K562 (cell line): ENCODE measurements around the gene ABLIM2. TPM values are rescaled to one million over a fixed set of nuclear protein-coding genes. Genes with fewer than 3 reads are reported as not detected.

ENCODE experiments used
- CHD2 ChIP-seq: IDR thresholded peaks from 2 replicates; pipeline ENCODE4 v1.6.1; 2011; ENCODE audit warnings: low read depth, low read length
- CHD4 ChIP-seq: fragments of 200-600 bp; sonication (generic); IDR thresholded peaks from 3 replicates; pipeline ENCODE4 v1.6.1; 2012; ENCODE audit warnings: low read depth, mild to moderate bottlenecking, mixed read lengths, low read length, inconsistent platforms; ENCODE audit not compliant: insufficient read depth, insufficient replicate concordance, poor library complexity, severe bottlenecking
- E2F6 ChIP-seq, 2 experiments: IDR thresholded peaks; 2 replicates each; pipeline ENCODE4 v1.6.1; 2011; ENCODE audit warnings: borderline replicate concordance in 1 of 2, control low read depth in 1 of 2, low read depth in 1 of 2, low read length in 1 of 2, mild to moderate bottlenecking in 1 of 2, mixed read lengths in 1 of 2, moderate library complexity in 1 of 2; ENCODE audit not compliant: insufficient read depth in 1 of 2, insufficient read length in 1 of 2, poor library complexity in 1 of 2, severe bottlenecking in 1 of 2; ENCODE audit errors: extremely low read depth in 1 of 2
- HIVEP1 ChIP-seq: fragments of 250-450 bp; sonication (Bioruptor Pico); IDR thresholded peaks from 2 replicates; pipeline ENCODE4 v1.4.0; 2020; ENCODE audit warnings: mild to moderate bottlenecking
- KAT8 ChIP-seq: fragments of 450-650 bp; IDR thresholded peaks from 2 replicates; pipeline ENCODE4 v1.6.1; 2016; ENCODE audit warnings: low read depth, mild to moderate bottlenecking
- KLF10 ChIP-seq: fragments of 250-450 bp; sonication (Bioruptor Pico); IDR thresholded peaks from 2 replicates; pipeline ENCODE4 v1.6.1; 2021; ENCODE audit warnings: matching md5 sums
- PTBP1 ChIP-seq: fragments of 200-400 bp; formaldehyde crosslinking; IDR thresholded peaks from 2 replicates; pipeline ENCODE4 v1.6.1; 2017; ENCODE audit warnings: low read depth, low read length
- RBBP5 ChIP-seq: fragments of 200-600 bp; sonication (generic); IDR thresholded peaks from 2 replicates; pipeline ENCODE4 v1.6.1; 2012; ENCODE audit warnings: borderline replicate concordance, mild to moderate bottlenecking, low read length, control low read depth, inconsistent platforms; ENCODE audit not compliant: insufficient read depth, poor library complexity, severe bottlenecking
- SAFB2 ChIP-seq: fragments of 200-400 bp; formaldehyde crosslinking; IDR thresholded peaks from 2 replicates; pipeline ENCODE4 v1.6.1; 2018; ENCODE audit warnings: borderline replicate concordance, low read length, low read depth, moderate library complexity; ENCODE audit not compliant: severe bottlenecking
- TAF15 ChIP-seq: fragments of 200-400 bp; formaldehyde crosslinking; IDR thresholded peaks from 2 replicates; pipeline ENCODE4 v1.6.1; 2017; ENCODE audit warnings: mild to moderate bottlenecking, low read depth, low read length, moderate library complexity
- ZBTB43 ChIP-seq: sonication (generic); formaldehyde crosslinking; IDR thresholded peaks from 2 replicates; pipeline ENCODE4 v1.8.0; 2023; ENCODE audit warnings: mild to moderate bottlenecking, missing genetic modification reagents
- ZNF174 ChIP-seq: fragments of 250-450 bp; sonication (Bioruptor Pico); IDR thresholded peaks from 2 replicates; pipeline ENCODE4 v1.4.0; 2020; ENCODE audit warnings: mild to moderate bottlenecking
- ZNF277 ChIP-seq: fragments of 250-450 bp; sonication (Bioruptor Pico); IDR thresholded peaks from 2 replicates; pipeline ENCODE4 v1.8.0; 2022; ENCODE audit warnings: inconsistent platforms, mild to moderate bottlenecking, moderate library complexity, borderline replicate concordance
- ZNF347 ChIP-seq: fragments of 450-650 bp; formaldehyde crosslinking; IDR thresholded peaks from 2 replicates; pipeline ENCODE4 v1.4.0; 2020; ENCODE audit warnings: low read depth, mild to moderate bottlenecking, moderate library complexity
- ZNF408 ChIP-seq: fragments of 250-450 bp; sonication (Bioruptor Pico); IDR thresholded peaks from 2 replicates; pipeline ENCODE4 v1.4.0; 2020; ENCODE audit warnings: low read depth, mild to moderate bottlenecking, moderate library complexity
- ZNF707 ChIP-seq: fragments of 250-450 bp; sonication (Bioruptor Pico); conservative IDR thresholded peaks from 2 replicates; pipeline ENCODE4 v1.8.0; 2022; ENCODE audit warnings: inconsistent platforms, mild to moderate bottlenecking, moderate library complexity
- ZNF785 ChIP-seq: fragments of 250-450 bp; sonication (Bioruptor Pico); IDR thresholded peaks from 2 replicates; pipeline ENCODE4 v1.4.0; 2020; ENCODE audit warnings: mild to moderate bottlenecking
- polyA plus RNA-seq, 8 experiments: library from polyadenylated mRNA; depleted of rRNA in 4 of 8; stranded (reverse) in 5 of 8; unstranded in 3 of 8; fragments of >200 nt; fragmentation: Nextera tagmentation in 2 of 8; fragmentation: Illumina TruSeq in 1 of 8; extraction: Ambion mirVana in 2 of 8; extraction: Trizol in 1 of 8; gene quantifications; 2 replicates each; pipeline versions ENCODE4 v1.2.1 to v1.2.3, GENCODE V29; 2011 to 2014; ENCODE audit warnings: inconsistent platforms in 1 of 8, missing spikeins in 1 of 8
- total RNA-seq, 7 experiments: library from RNA; depleted of rRNA in 6 of 7; stranded (reverse); fragments of >200 nt in 6 of 7; fragmentation: Illumina TruSeq in 2 of 7; extraction: Trizol in 2 of 7; gene quantifications; 2 replicates each; pipeline versions ENCODE4 v1.2.1 to v1.2.3, GENCODE V29; 2011 to 2021; ENCODE audit warnings: low replicate concordance in 1 of 7
- TF ChIP-seq, protein P1 (sequence below), 3 experiments: fragments of 200-800 bp in 1 of 3; fragments of 250-450 bp in 1 of 3; fragments of 450-650 bp in 1 of 3; sonication (Bioruptor Pico) in 1 of 3; sonication (Bioruptor generic) in 1 of 3; formaldehyde crosslinking in 1 of 3; IDR thresholded peaks; 2 replicates each; pipeline versions ENCODE4 v1.6.1 to v1.8.0; 2016 to 2022; ENCODE audit warnings: mild to moderate bottlenecking in 2 of 3, missing genetic modification characterization in 2 of 3, missing compliant biosample characterization in 1 of 3, moderate library complexity in 1 of 3
- TF ChIP-seq, protein P2 (sequence below): fragments of 250-450 bp; sonication (Bioruptor Pico); IDR thresholded peaks from 2 replicates; pipeline ENCODE4 v1.8.0; 2021; ENCODE audit warnings: mild to moderate bottlenecking, moderate library complexity

Gene ABLIM2
- total and polyA plus RNA-seq, 9 of the 15 experiments (the other 6 are each of a cell fraction or from before 2014, with no cell fraction given), result not detected

DNA sequence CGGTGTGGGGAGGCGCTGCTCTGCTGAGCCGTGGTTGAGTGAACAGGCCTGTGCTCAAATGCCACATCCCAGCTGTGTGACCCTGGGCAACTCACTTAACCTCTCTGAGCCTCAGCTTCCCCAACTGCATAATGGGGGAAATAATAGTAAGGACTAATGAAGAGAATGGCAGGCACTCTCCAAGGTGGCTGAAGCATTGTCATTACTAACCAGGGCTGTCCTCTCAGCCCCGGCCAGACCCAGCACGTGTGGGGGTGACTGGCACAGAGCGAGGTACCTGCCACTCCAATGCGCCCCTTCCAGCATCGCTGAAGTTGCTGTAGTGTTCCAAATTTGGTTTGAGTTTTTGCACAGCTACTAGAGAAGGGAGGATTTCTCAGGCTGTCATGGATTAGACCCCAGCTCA is 80.0 kb downstream of the ABLIM2 start (continued):
- no peak for TF ChIP-seq CHD2
- TF ChIP-seq HIVEP1 (CRISPR knock-in tag), result no peak
- TF ChIP-seq ZBTB43 (CRISPR knock-in tag), result no peak
- TF ChIP-seq, protein P1, sequence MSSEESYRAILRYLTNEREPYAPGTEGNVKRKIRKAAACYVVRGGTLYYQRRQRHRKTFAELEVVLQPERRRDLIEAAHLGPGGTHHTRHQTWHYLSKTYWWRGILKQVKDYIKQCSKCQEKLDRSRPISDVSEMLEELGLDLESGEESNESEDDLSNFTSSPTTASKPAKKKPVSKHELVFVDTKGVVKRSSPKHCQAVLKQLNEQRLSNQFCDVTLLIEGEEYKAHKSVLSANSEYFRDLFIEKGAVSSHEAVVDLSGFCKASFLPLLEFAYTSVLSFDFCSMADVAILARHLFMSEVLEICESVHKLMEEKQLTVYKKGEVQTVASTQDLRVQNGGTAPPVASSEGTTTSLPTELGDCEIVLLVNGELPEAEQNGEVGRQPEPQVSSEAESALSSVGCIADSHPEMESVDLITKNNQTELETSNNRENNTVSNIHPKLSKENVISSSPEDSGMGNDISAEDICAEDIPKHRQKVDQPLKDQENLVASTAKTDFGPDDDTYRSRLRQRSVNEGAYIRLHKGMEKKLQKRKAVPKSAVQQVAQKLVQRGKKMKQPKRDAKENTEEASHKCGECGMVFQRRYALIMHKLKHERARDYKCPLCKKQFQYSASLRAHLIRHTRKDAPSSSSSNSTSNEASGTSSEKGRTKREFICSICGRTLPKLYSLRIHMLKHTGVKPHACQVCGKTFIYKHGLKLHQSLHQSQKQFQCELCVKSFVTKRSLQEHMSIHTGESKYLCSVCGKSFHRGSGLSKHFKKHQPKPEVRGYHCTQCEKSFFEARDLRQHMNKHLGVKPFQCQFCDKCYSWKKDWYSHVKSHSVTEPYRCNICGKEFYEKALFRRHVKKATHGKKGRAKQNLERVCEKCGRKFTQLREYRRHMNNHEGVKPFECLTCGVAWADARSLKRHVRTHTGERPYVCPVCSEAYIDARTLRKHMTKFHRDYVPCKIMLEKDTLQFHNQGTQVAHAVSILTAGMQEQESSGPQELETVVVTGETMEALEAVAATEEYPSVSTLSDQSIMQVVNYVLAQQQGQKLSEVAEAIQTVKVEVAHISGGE (CRISPR knock-in tag; IDR thresholded peaks at IDR 0.05), result no peak
- TF ChIP-seq, protein P2, sequence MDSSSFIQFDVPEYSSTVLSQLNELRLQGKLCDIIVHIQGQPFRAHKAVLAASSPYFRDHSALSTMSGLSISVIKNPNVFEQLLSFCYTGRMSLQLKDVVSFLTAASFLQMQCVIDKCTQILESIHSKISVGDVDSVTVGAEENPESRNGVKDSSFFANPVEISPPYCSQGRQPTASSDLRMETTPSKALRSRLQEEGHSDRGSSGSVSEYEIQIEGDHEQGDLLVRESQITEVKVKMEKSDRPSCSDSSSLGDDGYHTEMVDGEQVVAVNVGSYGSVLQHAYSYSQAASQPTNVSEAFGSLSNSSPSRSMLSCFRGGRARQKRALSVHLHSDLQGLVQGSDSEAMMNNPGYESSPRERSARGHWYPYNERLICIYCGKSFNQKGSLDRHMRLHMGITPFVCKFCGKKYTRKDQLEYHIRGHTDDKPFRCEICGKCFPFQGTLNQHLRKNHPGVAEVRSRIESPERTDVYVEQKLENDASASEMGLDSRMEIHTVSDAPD, result no peak
- TF ChIP-seq KAT8, result no peak
- no peak for TF ChIP-seq SAFB2
- TF ChIP-seq ZNF707 (CRISPR knock-in tag), result no peak
- peak; percentile 57 for TF ChIP-seq CHD4
- TF ChIP-seq TAF15, result no peak
- no peak for TF ChIP-seq KLF10
- no peak for TF ChIP-seq E2F6 (IDR thresholded peaks at IDR 0.05; ENCODE audit: borderline replicate concordance in 1 of 2, extremely low read depth in 1 of 2, insufficient read depth in 1 of 2, insufficient read length in 1 of 2, low read depth in 1 of 2, low read length in 1 of 2, poor library complexity in 1 of 2, severe bottlenecking in 1 of 2)
- no peak for TF ChIP-seq ZNF277
- no peak for TF ChIP-seq ZNF174
- no peak for TF ChIP-seq ZNF785 (CRISPR knock-in tag)
- TF ChIP-seq ZNF347 (CRISPR knock-in tag), result no peak
- TF ChIP-seq ZNF408 (CRISPR knock-in tag), result no peak
- TF ChIP-seq RBBP5, result no peak
- TF ChIP-seq PTBP1, result peak; percentile 60; the same call in 1 of the 2 replicates
